NCI-H187 (cell line): ENCODE measurements around the gene RAPSN.

Source experiments
- DNase-seq, 2 experiments: peaks; one replicate each; lab custom pipeline; 2025; lab: John Stamatoyannopoulos, UW

Gene RAPSN

GRCh38 chr11:47389577-47390421 is 59.1 kb downstream of the RAPSN start:
- DNase-seq, result no peak

DNA sequence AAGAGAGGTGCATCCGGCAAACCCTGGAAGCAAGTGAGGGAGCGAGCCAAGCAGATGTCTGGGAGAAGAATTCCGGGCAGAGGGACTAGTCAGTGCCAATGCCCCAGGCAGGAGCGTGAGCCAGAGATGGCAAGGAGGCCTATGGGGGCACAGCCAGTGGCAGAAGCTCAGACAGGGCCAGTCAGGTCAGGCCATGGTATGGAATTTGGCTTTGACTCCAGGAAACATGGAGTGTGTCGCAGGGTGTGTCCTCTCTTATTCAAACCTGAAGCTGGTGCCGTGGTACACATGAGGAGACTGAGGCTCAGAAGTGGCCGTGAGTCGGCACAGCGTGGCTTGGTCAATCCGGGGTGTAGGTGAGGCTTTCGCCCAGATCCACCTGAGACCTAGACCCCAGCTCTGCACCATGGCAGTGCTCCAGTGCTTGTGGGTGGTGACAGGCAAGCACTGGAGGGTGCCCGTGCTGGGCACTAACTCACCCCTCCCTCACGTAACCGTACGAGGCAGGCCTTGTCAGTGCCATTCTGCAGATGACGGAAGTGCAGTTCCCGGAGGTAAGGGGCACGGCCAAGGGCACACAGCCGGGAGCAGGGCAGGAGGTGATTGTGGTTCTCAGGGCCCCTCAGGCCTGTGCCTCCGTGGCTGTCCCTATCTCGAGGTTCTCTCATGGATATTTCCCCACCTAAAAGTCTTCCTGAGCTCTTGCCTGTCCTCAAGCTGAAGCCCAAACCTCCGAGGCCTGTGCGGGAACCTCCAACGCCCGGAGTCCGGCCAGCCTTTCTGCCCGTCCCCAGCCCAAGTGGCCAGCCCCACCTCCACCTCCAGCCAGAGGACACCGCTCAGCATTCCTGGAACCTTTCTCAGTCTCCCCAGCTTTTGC is 60.0 kb downstream of the RAPSN start:
- DNase-seq, result no peak

GRCh38 chr11:47387944-47388696 is 60.8 kb downstream of the RAPSN start:
- no peak for DNase-seq
